Keratinocyte (primary cell): ENCODE data around the gene SKOR2. TPM values are rescaled to one million over a fixed set of nuclear protein-coding genes. Genes with fewer than 3 reads are reported as not detected.

Source experiments
- DNase-seq: peaks from one replicate; pipeline ENCODE4 v3.0.0-alpha.2; 2011; ENCODE audit warnings: low read depth, missing footprints, low spot score
- FAIRE-seq: peaks from 2 replicates; lab custom pipeline; 2011; peaks lifted over from hg19 to GRCh38; lab: Jason Lieb, UNC
- H2AFZ ChIP-seq: 2 replicates; pipeline ENCODE4 v1.6.0; 2012; ENCODE audit warnings: low read length, control low read depth, inconsistent platforms; ENCODE audit not compliant: control insufficient read depth
- H3K27ac ChIP-seq: 2 replicates; pipeline ENCODE4 v1.5.1; 2011; ENCODE audit warnings: low read length; ENCODE audit not compliant: control insufficient read depth, insufficient read depth
- H3K27me3 ChIP-seq: 3 replicates; pipeline ENCODE4 v1.6.0; 2011; ENCODE audit warnings: low read length; ENCODE audit not compliant: control insufficient read depth, insufficient read depth; ENCODE audit errors: extremely low read depth
- H3K36me3 ChIP-seq, 2 experiments: 2 replicates in 1 of 2; 3 replicates in 1 of 2; pipeline ENCODE4 v1.5.1; 2011; ENCODE audit warnings: low read length in 2 of 2, mild to moderate bottlenecking in 1 of 2; ENCODE audit not compliant: control insufficient read depth in 2 of 2, insufficient read depth in 2 of 2; ENCODE audit errors: extremely low read depth in 1 of 2
- H3K4me1 ChIP-seq: 3 replicates; pipeline ENCODE4 v1.5.1; 2011; ENCODE audit warnings: low read length; ENCODE audit not compliant: control insufficient read depth, insufficient read depth; ENCODE audit errors: extremely low read depth
- H3K4me2 ChIP-seq: 3 replicates; pipeline ENCODE4 v1.6.0; 2011; ENCODE audit warnings: low read depth, low read length; ENCODE audit not compliant: control insufficient read depth, insufficient read depth; ENCODE audit errors: extremely low read depth
- H3K4me3 ChIP-seq, 3 experiments: fragments of 200-600 bp in 1 of 3; sonication (generic) in 1 of 3; 2 replicates in 2 of 3; 3 replicates in 1 of 3; pipeline ENCODE4 v1.5.1; 2011 to 2016; ENCODE audit warnings: low read length in 3 of 3, mild to moderate bottlenecking in 3 of 3, control low read depth in 2 of 3, inconsistent platforms in 1 of 3, low read depth in 1 of 3, mixed read lengths in 1 of 3, mixed run types in 1 of 3, moderate library complexity in 1 of 3; ENCODE audit not compliant: control insufficient read depth in 2 of 3, insufficient read depth in 2 of 3; ENCODE audit errors: extremely low read depth in 1 of 3
- H3K79me2 ChIP-seq: 2 replicates; pipeline ENCODE4 v1.6.0; 2012; ENCODE audit warnings: low read length; ENCODE audit not compliant: control insufficient read depth, insufficient read depth
- H3K9ac ChIP-seq: 3 replicates; pipeline ENCODE4 v1.6.0; 2011; ENCODE audit warnings: low read length; ENCODE audit not compliant: control insufficient read depth, insufficient read depth; ENCODE audit errors: extremely low read depth
- H3K9me1 ChIP-seq: 3 replicates; pipeline ENCODE4 v1.6.0; 2011; ENCODE audit warnings: low read length; ENCODE audit not compliant: control insufficient read depth, insufficient read depth; ENCODE audit errors: extremely low read depth
- H3K9me3 ChIP-seq: 2 replicates; pipeline ENCODE4 v1.5.1; 2012; ENCODE audit warnings: low read depth, low read length; ENCODE audit not compliant: control insufficient read depth
- H4K20me1 ChIP-seq: 3 replicates; pipeline ENCODE4 v1.6.0; 2011; ENCODE audit warnings: low read length; ENCODE audit not compliant: control insufficient read depth, insufficient read depth; ENCODE audit errors: extremely low read depth
- CTCF ChIP-seq, 3 experiments: IDR thresholded peaks in 1 of 3; conservative IDR thresholded peaks in 1 of 3; optimal IDR thresholded peaks in 1 of 3; 2 replicates in 2 of 3; 3 replicates in 1 of 3; pipeline versions ENCODE3 to v1.5.1; 2011; ENCODE audit warnings: low read length in 3 of 3, mild to moderate bottlenecking in 3 of 3, moderate library complexity in 2 of 3, control low read depth in 1 of 3, inconsistent platforms in 1 of 3; ENCODE audit not compliant: insufficient read depth in 2 of 3; ENCODE audit errors: extremely low read depth in 1 of 3
- EZH2 ChIP-seq: IDR thresholded peaks from one replicate; pipeline ENCODE4 v1.6.1; 2012; ENCODE audit warnings: inconsistent platforms, mild to moderate bottlenecking, low read length, moderate library complexity
- dilution Hi-C: fragments of 300-500 bp; cut with MboI; formaldehyde crosslinking; loops from one replicate; pipeline ENCODE4 v1.7.0; 2020; ENCODE audit warnings: low sequenced_read_pairs; ENCODE audit not compliant: extremely low pct_ligation_motif_present
- polyA plus RNA-seq, 5 experiments: library from polyadenylated mRNA; depleted of rRNA in 3 of 5; stranded (reverse) in 3 of 5; stranded (forward) in 1 of 5; unstranded in 1 of 5; fragments of >200 nt; gene quantifications; 1 replicate in 1 of 5; 2 replicates in 3 of 5; 3 replicates in 1 of 5; pipeline versions ENCODE4 v1.2.1 to v1.2.3, GENCODE V29; 2011 to 2012; ENCODE audit warnings: missing spikeins in 2 of 5, low read depth in 1 of 5, low replicate concordance in 1 of 5

The SKOR2 gene
- polyA plus RNA-seq, 1 donor (not counting 4 experiments of a cell fraction or from before 2014, with no cell fraction given) = not detected

- Histone ChIP-seq H3K27ac (no peak overlapping the region), H3K36me3 (no peaks in the 10 kb centered on the region), H3K4me3 (no peak overlapping the region), H4K20me1 (no peaks in the 10 kb centered on the region), H3K9me1 (no peaks in the 10 kb centered on the region), H2AFZ (no peak overlapping the region), H3K79me2 (no peaks in the 10 kb centered on the region), H3K4me1 (no peaks in the 10 kb centered on the region), H3K9me3 (no peaks in the 10 kb centered on the region), H3K9ac (no peak overlapping the region), H3K4me2 (no peak overlapping the region), H3K27me3 (peaks cover 8% of the 10 kb centered on the region)
- dilution Hi-C loops = no loop called here
- DNase-seq (no peak), FAIRE-seq (no peak)
- TF ChIP-seq CTCF (optimal IDR thresholded peaks at IDR 0.05 in 1 of 3, IDR thresholded peaks at IDR 0.05 in 1 of 3, conservative IDR thresholded peaks at IDR 0.05 in 1 of 3; ENCODE audit: extremely low read depth in 1 of 3, insufficient read depth in 2 of 3, low read length in 3 of 3) (no peak), EZH2 (no peak)
These were observed 42.3 kb downstream of the SKOR2 start for GRCh38 chr18:47209171-47209570.

GRCh38 chr18:47206945-47207637 lies 44.4 kb downstream of the SKOR2 start:
- dilution Hi-C loops = no loop called here
- no peak overlapping the region for H3K27ac ChIP-seq
- H3K9me1 ChIP-seq = no peaks in the 10 kb centered on the region
- H3K9ac ChIP-seq = no peak overlapping the region
- DNase-seq = no peak
- no peaks in the 10 kb centered on the region for H3K4me1 ChIP-seq
- no peak overlapping the region for H3K4me3 ChIP-seq
- H2AFZ ChIP-seq = no peak overlapping the region
- no peaks in the 10 kb centered on the region for H3K36me3 ChIP-seq
- no peaks in the 10 kb centered on the region for H4K20me1 ChIP-seq
- H3K9me3 ChIP-seq = no peaks in the 10 kb centered on the region
- H3K4me2 ChIP-seq = no peak overlapping the region
- no peaks in the 10 kb centered on the region for H3K79me2 ChIP-seq
- TF ChIP-seq EZH2 (no peak), CTCF (optimal IDR thresholded peaks at IDR 0.05 in 1 of 3, IDR thresholded peaks at IDR 0.05 in 1 of 3, conservative IDR thresholded peaks at IDR 0.05 in 1 of 3; ENCODE audit: extremely low read depth in 1 of 3, insufficient read depth in 2 of 3, low read length in 3 of 3) (no peak)
- peaks cover 2% of the 10 kb centered on the region for H3K27me3 ChIP-seq
- FAIRE-seq = no peak
